A549 (cell line): Measurements from ENCODE around the gene ACAD8.

Experiments used
- POLR2A ChIP-seq: IDR thresholded peaks from 2 replicates; pipeline ENCODE4 v1.6.1; 2012; ENCODE audit warnings: mild to moderate bottlenecking, low read length
- REST ChIP-seq: fragments of 200-600 bp; sonication (generic); IDR thresholded peaks from 2 replicates; pipeline ENCODE4 v1.6.1; 2016; ENCODE audit warnings: antibody characterized with exemption, mild to moderate bottlenecking, moderate library complexity
- RNF2 ChIP-seq: fragments of 200-600 bp; sonication (generic); IDR thresholded peaks from 2 replicates; pipeline ENCODE4 v1.6.1; 2016; ENCODE audit warnings: low read depth, mild to moderate bottlenecking, antibody characterized with exemption, moderate library complexity, borderline replicate concordance
- TF ChIP-seq, protein P1 (sequence below): fragments of 150-350 bp; IDR thresholded peaks from 2 replicates; pipeline ENCODE4 v1.6.1; 2014; ENCODE audit warnings: low read depth, mild to moderate bottlenecking, low read length

DNA sequence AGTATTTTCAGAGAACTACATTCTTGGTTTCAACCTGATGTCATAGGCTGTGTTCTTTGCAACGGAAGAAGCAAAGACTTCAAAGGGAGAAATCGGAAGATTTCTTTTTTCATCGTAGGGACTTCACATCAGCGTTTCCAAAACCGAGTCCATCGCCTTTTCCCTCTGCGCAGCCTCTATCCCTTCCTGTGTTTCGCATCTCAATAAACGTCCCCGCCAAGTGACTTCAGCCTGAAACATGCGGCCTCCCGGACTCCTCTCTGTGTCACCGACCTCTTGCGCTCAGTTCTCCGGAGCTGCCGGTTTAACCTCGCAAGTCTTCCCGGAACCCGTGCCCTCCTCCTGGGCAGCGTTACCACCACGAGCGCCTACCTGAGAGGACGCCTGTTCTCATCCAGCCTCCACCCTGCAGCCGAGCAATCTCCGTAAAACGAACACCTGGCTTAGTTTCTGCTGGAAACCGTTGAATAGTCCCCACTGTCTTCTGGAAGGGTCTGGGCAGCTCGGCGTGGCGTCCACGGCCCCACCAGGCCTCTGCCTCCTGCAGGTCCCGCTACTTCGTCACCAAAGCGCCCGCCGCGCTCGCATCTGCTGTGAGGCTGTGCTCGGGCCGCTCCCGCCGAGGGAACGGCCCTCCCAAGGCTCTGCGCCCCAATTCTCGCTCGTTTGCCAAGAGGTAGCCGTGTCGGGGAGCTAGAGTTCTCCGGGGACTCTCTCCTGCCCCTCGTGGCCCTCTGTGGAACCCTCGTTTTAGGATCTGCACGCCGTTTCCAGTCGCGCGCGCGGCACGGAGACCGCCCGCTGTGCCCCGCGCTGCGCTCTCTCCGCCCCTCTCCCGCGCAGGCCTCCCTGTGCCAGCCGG is 22.4 kb downstream of the ACAD8 start, which contains the start of gene GLB1L3:
- TF ChIP-seq, protein P1, sequence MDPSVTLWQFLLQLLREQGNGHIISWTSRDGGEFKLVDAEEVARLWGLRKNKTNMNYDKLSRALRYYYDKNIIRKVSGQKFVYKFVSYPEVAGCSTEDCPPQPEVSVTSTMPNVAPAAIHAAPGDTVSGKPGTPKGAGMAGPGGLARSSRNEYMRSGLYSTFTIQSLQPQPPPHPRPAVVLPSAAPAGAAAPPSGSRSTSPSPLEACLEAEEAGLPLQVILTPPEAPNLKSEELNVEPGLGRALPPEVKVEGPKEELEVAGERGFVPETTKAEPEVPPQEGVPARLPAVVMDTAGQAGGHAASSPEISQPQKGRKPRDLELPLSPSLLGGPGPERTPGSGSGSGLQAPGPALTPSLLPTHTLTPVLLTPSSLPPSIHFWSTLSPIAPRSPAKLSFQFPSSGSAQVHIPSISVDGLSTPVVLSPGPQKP = no peak
- TF ChIP-seq REST (no peak), POLR2A (no peak), RNF2 (peak; percentile 10; the same call in 1 of the 2 replicates)
